ELF-1 (cell line): Measurements from ENCODE around the gene C1orf141.
"Not testable (repeated sequence)": the region's sequence is repeated elsewhere in the genome, so short reads cannot be mapped to it uniquely, and the experiment has no call there.

Source experiments
- DNase-seq: peaks from one replicate; pipeline ENCODE4 v3.0.0-alpha.2; 2016; ENCODE audit warnings: low read depth, low spot score

Gene C1orf141

GRCh38 chr1:67134695-67135094 lies at the start of gene C1orf141:
Gene C1orf141, minus strand, starts transcription at chr1:67134970. Its CDS starts 7,730 bp downstream, at chr1:67127240.
- DNase-seq, result peak; percentile 66

- DNase-seq, result no peak
These were observed 40.8 kb upstream of the C1orf141 start for GRCh38 chr1:67175530-67176087.

GRCh38 chr1:67174716-67175284 lies 40.0 kb upstream of the C1orf141 start:
- no peak for DNase-seq

GRCh38 chr1:67173988-67174387 lies 39.2 kb upstream of the C1orf141 start:
- no peak for DNase-seq

GRCh38 chr1:67171978-67172377 lies 37.2 kb upstream of the C1orf141 start:
- DNase-seq, result no peak

GRCh38 chr1:67171574-67171955 lies 36.8 kb upstream of the C1orf141 start:
- DNase-seq, result no peak

- no peak for DNase-seq
These were observed 36.2 kb upstream of the C1orf141 start for GRCh38 chr1:67170751-67171573.

- DNase-seq, result no peak
These were observed 35.2 kb upstream of the C1orf141 start for GRCh38 chr1:67169932-67170331.

GRCh38 chr1:67169496-67169895 lies 34.7 kb upstream of the C1orf141 start:
- DNase-seq, result no peak

GRCh38 chr1:67166196-67166595 lies 31.4 kb upstream of the C1orf141 start, which contains the start of gene IL23R:
Gene IL23R, plus strand, starts transcription at chr1:67166454. Its CDS starts 1,667 bp downstream, at chr1:67168121.
- DNase-seq, result no peak

GRCh38 chr1:67165468-67166041 lies 30.8 kb upstream of the C1orf141 start:
- no peak for DNase-seq

GRCh38 chr1:67162954-67163353 lies 28.2 kb upstream of the C1orf141 start:
- DNase-seq, result no peak

- DNase-seq, result no peak
These were observed 24.5 kb upstream of the C1orf141 start for GRCh38 chr1:67159233-67159632.

GRCh38 chr1:67158401-67158800 lies 23.6 kb upstream of the C1orf141 start:
- no peak for DNase-seq

- DNase-seq, result no peak
These were observed 16.2 kb upstream of the C1orf141 start for GRCh38 chr1:67150931-67151330.

- DNase-seq, result peak; percentile 81
These were observed 14.5 kb upstream of the C1orf141 start for GRCh38 chr1:67149179-67149770.

- no peak for DNase-seq
These were observed 13.9 kb upstream of the C1orf141 start for GRCh38 chr1:67148516-67149178.

GRCh38 chr1:67147973-67148372 lies 13.2 kb upstream of the C1orf141 start:
- DNase-seq, result not testable (repeated sequence)

- DNase-seq, result no peak
These were observed 11.8 kb upstream of the C1orf141 start for GRCh38 chr1:67146539-67146938.

GRCh38 chr1:67146101-67146500 lies 11.3 kb upstream of the C1orf141 start:
- no peak for DNase-seq

- no peak for DNase-seq
These were observed 9.9 kb upstream of the C1orf141 start for GRCh38 chr1:67144696-67145095.
